GM21723 (cell line): ENCODE measurements around the gene SPATA33.
A peak's percentile ranks its signal among the peaks of the same experiment; 100 is the strongest.
"Not testable (repeated sequence)": the region's sequence is repeated elsewhere in the genome, so short reads cannot be mapped to it uniquely, and the experiment has no call there.

ENCODE experiments used
- ATAC-seq: cut with Tn5 transposase; IDR thresholded peaks from one replicate; pipeline ENCODE4 v1.9.1; 2021; ENCODE audit warnings: mild to moderate bottlenecking, moderate library complexity; ENCODE audit not compliant: unreplicated experiment

The SPATA33 gene

DNA sequence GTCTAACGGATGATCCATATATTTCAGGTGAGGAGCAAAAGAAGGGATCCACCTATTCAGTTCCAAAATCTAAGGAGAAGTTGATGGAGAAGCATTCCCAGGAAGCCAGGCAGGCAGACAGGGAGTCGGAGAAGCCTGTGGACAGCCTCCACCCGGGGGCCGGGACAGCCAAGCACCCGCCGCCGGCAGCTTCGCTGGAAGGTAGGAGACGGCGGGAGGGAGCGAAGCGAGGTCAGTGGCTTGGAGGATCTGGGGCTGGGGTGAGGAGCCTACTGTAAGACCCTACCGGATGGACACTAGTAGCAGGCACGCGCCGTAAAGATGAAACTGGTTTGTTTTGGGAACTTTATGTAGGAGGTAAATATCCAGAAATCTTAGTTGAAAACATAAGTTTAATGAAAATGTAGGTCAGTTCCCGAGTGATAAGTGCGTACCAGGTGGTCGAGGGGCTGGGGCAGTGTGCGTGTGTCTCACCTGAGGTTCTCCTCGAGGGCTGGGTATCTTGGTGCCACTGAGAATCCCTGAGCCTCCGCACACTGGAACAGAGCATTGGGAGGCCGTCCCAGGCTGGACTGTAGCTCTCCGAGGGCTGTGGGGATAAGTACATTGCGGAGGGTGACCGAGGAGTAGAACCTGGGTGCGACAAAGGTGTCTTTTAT is 714 bp downstream of the SPATA33 start:
- ATAC-seq, result no peak

DNA sequence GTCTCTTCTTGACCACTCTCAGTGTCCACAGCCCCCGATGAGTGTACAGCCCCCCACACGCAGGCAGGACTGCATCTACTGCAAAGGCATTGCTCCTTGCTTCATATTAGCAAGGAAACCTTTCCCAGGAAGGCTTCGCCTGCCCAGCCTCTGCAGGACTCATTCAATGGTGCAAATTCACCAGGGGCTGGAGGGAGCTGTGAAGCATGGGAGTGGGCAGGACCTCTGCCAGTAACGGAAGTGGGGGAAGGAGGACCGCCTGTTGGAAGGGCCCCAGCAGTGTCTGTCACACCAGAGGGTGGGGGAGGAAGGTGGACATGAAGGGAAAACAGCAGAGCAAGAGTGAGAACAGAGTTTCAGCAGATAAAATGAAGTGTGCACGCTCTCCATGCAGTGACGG is 2.5 kb downstream of the SPATA33 start:
- no peak for ATAC-seq

DNA sequence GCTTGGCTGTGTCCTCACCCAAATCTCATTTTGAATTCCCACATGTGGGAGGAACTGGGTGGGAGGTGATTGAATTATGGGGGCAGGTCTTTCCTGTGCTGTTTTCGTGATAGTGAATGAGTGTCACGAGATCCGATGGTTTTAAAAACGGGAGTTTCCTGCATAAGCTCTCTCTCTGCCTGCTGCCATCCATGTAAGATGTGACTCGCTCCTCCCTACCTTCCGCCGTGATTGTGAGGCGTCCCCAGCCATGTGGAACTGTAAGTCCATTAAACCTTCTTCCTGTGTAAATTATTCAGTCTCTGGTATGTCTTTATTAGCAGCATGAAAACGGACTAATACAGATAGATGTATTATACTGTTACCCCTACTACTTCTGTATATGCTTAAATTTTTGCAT is 3.6 kb downstream of the SPATA33 start:
- no peak for ATAC-seq

DNA sequence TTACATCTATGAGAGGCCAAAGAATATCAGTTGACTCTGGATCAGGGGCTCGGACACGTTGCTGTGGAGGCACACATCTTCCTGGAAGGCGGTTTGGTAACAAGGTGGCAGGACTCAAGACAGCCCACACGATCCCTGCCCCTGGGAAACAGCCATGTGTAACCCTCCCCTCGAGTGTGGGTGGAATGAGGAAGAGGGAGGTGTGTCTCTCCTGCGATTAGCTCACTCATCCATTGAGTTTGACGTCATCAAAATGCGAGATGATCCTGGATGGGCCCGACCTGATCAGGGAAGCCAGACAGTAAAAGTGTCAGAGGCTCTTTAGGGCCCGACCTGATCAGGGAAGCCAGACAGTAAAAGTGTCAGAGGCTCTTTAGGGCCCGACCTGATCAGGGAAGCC is 6.6 kb downstream of the SPATA33 start:
- ATAC-seq, result not testable (repeated sequence)

DNA sequence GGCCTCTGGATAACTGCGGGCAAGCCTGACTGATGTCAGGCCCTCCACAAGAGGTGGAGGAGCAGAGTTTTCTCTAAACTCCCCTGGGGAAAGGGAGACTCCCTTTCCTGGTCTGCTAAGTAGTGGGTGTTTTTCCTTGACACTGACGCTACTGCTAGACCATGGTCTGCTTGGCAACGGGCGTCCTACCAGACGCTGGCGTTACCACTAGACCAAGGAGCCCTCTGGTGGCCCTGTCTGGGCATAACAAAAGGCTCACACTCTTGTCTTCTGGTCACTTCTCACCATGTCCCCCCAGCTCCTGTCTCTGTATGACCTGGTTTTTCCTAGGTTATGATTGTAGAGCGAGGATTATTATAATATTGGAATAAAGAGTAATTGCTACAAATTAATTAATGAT is 9.4 kb downstream of the SPATA33 start:
- ATAC-seq, result not testable (repeated sequence)

DNA sequence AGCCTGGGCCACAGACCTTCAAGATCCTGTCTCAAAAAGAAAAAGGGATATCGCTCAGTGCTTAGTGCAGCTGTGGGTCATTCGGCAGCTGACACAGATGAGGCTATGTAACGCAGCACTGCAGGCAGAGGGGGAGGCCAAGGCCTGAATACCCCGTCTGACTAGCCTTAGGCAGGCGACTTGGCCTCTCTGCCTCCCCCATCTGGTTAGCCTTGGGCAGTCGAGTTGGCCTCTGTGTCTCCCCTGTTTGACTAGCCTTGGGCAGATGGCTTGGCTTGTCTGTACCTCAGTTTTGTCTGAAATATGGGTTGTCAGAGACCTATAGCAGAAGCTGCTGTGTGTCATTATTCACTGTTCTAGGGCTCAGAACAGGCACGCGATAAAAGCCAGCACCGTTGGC is 10.0 kb downstream of the SPATA33 start:
- ATAC-seq, result no peak

DNA sequence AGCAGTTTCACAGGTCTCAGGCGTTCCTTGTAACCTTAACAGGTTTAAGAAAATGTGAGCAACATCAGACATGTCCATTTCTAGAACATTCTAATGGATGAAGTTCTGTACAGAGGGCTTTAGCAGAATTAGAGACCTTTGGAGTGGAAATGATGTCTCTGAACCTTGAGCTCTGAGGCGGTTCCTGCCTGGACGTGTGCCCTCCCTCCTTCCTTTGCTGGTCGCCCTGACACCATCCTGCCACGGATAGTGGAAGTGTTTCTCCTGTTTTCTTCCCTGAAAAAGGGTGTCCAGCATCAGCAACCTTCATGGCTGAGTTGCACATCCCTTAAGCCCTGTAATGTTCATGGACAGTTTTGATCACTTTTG is 11.1 kb downstream of the SPATA33 start:
- ATAC-seq, result no peak

DNA sequence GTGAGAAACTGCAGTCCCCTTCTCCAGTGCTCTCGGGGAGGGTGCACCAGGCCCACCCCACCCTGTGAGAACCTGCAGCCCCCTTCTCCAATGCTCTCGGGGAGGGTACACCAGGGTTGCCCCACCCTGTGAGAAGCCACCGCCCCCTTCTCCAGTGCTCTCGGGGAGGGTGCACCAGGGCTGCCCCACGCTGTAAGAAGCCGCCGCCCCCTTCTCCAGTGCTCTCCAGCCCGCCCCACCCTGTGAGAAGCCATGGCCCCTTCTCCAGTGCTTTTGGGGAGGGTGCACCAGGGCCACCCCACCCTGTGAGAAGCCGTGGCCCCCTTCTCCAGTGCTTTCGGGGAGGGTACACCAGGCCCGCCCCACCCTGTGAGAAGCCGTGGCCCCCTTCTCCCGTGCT is 12.1 kb downstream of the SPATA33 start:
- no peak for ATAC-seq

DNA sequence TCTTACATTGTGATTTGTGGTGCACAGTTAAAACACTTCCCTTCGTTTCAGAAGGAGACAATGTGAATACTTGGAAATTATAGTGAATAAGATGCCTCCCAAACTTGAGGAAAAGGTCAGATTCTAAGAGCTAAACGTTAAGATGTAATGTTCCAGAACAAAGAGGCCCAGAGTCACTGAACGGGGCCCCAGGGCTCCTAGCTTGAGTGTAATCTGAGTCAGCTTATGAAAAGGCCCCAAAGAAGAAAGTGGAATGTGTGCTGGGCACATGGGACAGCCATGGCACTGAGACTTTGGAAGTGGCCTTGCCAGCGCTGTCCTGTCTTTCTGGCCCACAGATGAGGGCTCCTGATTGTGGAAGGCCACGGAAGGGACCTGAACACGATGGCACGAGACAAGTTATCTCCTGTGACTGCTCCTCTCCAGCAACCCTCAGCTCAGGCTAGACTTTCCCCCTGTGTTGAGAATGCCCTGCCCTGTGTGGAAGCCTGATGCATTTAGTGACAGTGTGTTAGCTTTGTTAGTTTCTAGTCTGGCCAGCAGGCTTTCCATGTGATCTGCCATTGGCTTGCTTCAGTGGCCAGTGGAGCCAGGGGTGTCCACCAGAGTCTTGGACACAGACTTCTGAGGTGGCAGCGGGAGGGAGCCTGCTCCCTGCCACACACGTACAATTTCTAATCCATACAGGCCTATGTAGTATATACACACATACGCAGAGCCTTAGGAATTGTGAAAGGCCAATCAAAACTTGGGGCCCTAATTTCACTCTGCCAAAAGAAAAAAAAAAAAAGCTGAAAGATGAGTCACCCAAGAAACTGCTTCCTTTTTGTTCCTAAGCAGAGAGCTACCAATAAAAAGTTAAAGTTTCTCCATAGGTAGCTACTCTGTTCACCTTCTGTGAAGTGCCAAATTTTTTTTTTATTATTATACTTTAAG is 13.1 kb downstream of the SPATA33 start:
- ATAC-seq, result no peak

DNA sequence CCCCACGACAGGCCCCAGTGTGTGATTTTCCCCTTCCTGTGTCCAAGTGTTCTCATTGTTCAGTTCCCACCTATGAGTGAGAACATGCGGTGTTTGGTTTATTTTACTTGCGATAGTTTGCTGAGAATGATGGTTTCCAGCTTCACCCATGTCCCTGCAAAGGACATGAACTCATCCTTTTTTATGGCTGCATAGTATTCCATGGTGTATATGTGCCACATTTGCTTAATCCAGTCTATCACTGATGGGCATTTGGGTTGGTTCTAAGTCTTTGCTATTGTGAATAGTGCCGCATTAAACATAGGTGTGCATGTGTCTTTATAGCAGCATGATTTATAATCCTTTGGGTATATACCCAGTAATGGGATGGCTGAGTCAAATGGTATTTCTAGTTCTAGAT is 13.9 kb downstream of the SPATA33 start:
- not testable (repeated sequence) for ATAC-seq

DNA sequence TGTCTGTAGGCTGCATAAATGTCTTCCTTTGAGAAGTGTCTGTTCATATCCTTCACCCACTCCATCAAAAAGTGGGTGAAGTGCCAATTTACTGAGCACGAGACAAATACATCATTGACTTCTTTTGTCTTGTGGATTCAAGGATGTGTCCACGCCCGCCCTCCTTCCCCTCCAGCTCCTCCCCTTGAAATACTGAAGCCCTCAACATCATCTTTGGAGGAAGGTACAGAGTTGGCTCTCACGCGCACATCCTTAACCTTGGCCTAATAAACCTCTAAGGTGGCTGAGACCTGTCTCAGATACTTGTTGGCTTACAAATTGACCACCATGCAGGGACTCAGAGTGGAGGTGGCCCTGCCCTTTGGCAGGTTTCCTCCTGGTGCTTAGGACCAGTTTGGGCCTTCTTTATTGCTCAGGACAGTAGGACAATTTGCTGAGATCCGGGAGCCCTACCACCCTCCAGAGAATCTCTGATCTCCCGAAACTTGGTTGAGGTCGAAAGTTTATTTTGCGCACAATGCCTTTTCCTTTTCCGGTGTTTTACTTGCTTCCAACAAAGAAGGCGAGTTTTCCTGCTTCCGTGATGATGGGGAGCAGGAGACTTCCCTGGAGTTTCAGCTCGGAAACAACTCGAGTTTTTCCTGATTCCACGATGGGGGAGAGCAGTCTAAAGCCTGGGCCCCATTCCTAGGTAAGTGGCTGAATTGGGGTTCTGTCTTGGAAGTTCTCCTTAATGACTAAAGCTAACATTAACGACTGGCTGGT is 14.7 kb downstream of the SPATA33 start:
- no peak for ATAC-seq

DNA sequence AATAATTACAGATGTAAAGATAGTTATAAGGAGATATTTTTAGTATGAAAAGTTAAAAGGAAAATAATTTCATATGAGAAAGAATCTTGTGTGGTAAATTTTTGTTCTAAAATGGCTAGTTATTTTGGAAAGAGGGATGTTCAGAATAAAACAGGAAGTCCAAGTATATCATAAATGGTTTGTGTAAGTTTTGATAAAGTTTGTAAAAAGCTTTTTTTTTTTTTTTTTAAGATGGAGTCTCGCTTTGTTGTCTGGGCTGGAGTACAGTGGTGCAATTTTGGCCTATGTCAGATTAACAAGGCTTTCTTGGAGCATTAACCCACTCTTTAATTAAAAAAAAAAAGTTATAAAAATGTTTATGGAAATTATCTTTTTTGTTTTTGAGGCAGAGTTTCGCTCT is 20.6 kb downstream of the SPATA33 start:
- no peak for ATAC-seq

DNA sequence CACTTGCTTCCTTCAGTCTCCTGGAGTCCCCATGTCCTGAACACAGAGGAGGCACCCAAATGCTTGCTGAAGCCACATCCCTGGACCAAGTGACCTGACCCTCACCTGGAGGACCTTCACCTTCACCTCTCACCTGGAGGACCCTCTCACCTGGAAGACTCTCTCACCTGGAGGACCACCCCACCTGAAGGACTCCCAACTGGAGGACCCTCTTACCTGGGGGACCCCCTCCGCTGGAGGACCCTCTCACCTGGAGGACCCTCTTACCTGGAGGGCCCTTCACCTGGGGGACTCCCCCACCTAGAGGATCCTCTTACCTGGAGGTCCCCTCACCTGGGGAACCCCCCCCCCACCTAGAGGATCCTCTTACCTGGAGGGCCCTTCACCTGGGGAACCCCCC is 28.3 kb downstream of the SPATA33 start:
- ATAC-seq, result no peak

DNA sequence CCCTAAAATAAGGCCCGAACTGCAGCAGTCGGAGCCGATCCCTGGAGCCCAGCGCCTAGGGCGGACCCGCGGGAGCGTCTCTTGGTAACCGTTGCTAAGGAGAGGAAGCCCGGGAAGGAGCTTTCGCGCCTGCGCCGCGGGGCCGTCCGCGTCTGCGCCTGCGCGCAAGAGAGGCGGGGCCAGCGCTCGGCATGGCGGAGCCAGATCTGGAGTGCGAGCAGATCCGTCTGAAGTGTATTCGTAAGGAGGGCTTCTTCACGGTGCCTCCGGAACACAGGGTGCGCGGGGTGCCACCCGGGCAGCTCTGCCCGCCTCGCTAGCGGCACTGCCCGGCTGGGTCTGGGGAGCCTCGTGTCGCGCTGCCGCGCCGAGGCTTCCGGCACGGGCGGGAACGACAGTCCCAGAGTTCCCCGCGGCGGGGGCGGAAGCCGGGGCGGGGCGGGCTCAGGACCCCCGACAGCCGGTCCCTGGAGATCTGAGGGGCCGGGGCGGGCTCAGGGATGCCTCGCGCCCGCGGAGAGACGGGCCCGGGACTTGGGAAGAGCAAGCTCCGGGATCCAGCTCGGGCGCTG is 29.0 kb downstream of the SPATA33 start, which contains the start of gene CDK10:
TSS of gene CDK10 (plus strand) at position 170 of the 572 bp plus-strand sequence. CDS start at position 192, 22 bp downstream.
- peak; percentile 82 for ATAC-seq

DNA sequence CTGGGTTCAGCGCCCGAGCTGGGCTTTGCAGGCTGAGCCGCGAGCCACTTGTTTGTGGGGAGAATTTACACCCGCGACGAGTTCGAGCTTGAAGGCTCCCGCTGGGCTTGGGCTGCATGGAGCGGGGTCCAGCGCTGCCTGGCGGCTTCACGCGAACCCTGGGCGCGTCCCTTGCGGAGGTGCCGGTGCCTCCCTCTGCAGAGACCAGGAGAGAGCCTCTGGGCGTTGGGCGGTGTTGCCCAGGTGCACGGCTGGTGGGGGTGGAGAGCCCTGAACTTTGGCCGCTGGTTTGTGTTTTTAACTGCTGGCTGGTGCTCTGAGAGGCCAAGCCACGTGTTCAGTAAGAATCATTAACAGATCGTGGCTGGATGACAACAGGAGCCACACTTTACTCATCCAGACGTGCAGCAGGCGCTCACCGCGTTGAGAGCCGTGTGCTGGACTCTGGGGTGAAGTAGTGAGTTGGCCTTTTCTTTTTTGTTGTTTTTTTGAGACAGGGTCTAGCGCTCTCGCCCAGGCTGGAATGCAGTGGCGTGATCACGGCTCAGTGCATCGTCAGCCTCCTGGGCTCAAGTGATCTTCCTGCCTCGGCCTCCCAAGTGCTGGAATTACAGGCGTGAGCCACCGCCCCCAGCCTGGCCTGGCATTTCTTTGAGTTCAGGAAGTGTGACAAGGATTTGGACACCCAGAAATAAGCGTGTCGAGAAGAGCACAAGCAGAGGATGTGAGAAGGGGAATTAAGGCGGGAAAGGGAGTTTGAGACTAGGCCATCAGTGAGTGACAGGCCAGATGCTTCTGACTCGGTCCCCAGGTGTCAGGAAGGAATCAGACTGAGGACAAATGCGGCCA is 29.7 kb downstream of the SPATA33 start:
- peak; percentile 37 for ATAC-seq

DNA sequence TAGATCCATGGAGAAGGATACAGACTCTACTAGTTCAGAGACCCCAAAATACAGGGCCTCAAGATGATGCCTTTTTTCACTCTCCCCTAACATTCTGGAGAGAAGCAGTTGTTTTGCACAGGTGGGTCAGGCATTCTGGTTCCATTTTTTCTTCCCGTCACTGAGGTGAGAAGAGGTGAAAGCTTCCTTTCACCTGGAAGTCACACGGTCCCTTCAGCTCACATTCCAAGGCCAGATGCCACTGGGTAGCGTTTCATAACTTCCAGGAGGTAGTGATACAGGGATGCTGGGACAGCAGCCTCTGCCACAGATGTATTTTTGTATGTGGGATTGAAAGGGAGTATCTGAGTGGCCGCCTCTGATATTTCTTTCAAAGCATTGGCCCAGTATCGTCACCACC is 30.8 kb downstream of the SPATA33 start:
- no peak for ATAC-seq

DNA sequence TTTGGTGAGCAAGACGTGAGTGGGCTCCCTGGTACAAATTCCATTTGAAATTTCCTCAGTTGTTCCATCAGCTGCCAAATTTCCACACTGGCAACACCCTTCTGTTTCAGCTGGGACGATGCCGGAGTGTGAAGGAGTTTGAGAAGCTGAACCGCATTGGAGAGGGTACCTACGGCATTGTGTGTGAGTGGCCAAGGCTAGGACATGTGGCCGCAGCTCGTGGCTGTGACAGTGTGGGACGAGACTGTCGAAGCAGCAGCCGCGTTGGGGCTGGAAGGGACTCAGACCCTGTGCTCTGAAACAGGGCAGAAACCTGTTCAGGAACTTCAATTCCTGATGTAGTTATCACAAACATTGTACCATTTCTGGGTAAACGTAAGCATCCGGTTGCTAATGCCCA is 31.5 kb downstream of the SPATA33 start:
- ATAC-seq, result no peak

DNA sequence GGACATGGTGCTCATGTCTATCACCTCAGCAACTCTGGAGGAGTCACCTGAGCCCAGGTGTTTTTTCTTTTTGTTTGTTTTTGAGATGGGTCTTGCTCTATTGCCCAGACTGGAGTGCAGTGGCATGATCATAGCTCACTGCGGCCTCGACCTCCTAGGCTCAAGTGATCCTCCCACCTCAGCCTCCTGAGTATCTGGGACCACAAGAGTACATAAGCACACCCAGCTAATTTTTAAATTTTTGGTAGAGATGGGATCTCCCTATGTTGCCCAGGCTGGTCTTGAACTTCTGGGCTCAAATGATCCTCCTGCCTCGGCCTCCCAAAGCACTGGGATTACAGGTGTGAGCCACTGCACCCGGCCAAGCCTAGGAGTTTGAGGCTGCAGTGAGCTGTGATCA is 32.0 kb downstream of the SPATA33 start:
- ATAC-seq, result not testable (repeated sequence)

DNA sequence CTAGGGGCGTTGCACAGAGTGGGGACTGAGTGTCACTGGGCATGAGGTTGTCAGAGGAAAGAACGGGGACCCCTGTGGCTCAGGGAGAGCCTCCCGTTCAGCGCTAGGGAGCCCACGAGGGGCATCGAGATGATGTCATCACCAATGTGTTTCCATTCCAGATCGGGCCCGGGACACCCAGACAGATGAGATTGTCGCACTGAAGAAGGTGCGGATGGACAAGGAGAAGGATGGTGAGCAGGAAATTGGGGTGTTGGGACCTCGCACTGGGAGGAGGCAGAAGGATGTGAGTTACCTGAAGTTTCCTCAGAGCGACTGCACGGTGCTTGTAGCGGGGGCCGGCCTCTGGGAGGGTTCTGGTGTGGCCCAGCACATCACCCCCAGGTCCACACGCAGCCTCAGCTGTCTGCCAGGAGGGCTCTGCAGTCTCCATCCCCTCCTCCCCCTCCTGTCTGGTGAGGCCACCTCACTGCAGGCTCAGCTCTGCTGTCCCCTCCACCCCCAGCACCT is 32.8 kb downstream of the SPATA33 start:
- ATAC-seq, result no peak
